Endothelial cell of umbilical vein (primary cell): ENCODE measurements around the gene DGKD. TPM values are rescaled to one million over a fixed set of nuclear protein-coding genes. Genes with fewer than 3 reads are reported as not detected.

Experiments
- BruUV-seq: library from RNA; stranded (reverse); fragments of 400-500 nt; replicated peaks from 2 replicates; lab custom pipeline; 2021; lab: Mats Ljungman, UMichigan
- CTCF ChIA-PET: fragments of 300-600, 350-600 bp; sonication (Branson Sonifier 250); formaldehyde crosslinking; loops from one replicate; lab custom pipeline; 2021; ENCODE audit warnings: antibody characterized with exemption, inconsistent platforms; lab: Charles Lee
- POLR2A ChIA-PET: fragments of 300-600, 350-600 bp; sonication (Branson Sonifier 250); formaldehyde crosslinking; loops from one replicate; lab custom pipeline; 2021; ENCODE audit warnings: antibody characterized with exemption, inconsistent platforms; lab: Charles Lee
- DNase-seq: peaks from one replicate; pipeline ENCODE4 v3.0.0-alpha.2; 2011; ENCODE audit warnings: low read depth, low spot score
- FAIRE-seq: peaks from 2 replicates; lab custom pipeline; 2011; peaks lifted over from hg19 to GRCh38; lab: Jason Lieb, UNC
- H2AFZ ChIP-seq: 2 replicates; pipeline ENCODE4 v1.6.0; 2012; ENCODE audit warnings: low read depth, low read length, control low read depth, inconsistent platforms
- H3K27ac ChIP-seq: 2 replicates; pipeline ENCODE4 v1.5.1; 2011; ENCODE audit warnings: low read depth, mild to moderate bottlenecking, control low read depth, low read length, moderate library complexity; ENCODE audit not compliant: insufficient read depth
- H3K27me3 ChIP-seq, 2 experiments: 2 replicates each; pipeline versions ENCODE4 v1.6.0 to v1.6.1; 2011; ENCODE audit warnings: low read length in 2 of 2, mixed read lengths in 1 of 2; ENCODE audit not compliant: control insufficient read depth in 2 of 2, insufficient read depth in 2 of 2
- H3K36me3 ChIP-seq, 2 experiments: 2 replicates in 1 of 2; 3 replicates in 1 of 2; pipeline ENCODE4 v1.5.1; 2011; ENCODE audit warnings: low read length in 2 of 2, mild to moderate bottlenecking in 1 of 2, moderate library complexity in 1 of 2; ENCODE audit not compliant: control insufficient read depth in 2 of 2, insufficient read depth in 2 of 2; ENCODE audit errors: extremely low read depth in 1 of 2
- H3K4me1 ChIP-seq: 3 replicates; pipeline ENCODE4 v1.5.1; 2011; ENCODE audit warnings: mild to moderate bottlenecking, low read length; ENCODE audit not compliant: control insufficient read depth, insufficient read depth; ENCODE audit errors: extremely low read depth
- H3K4me2 ChIP-seq: 2 replicates; pipeline ENCODE4 v1.6.1; 2011; ENCODE audit warnings: low read length, control low read depth, mixed read lengths; ENCODE audit not compliant: insufficient read depth
- H3K4me3 ChIP-seq, 3 experiments: fragments of 200-600 bp in 1 of 3; sonication (generic), shearing (Covaris generic) in 1 of 3; replicated peaks in 1 of 3; 2 replicates each; pipeline ENCODE4 v1.5.1; 2011 to 2016; ENCODE audit warnings: control low read depth in 3 of 3, low read length in 3 of 3, mild to moderate bottlenecking in 2 of 3, inconsistent platforms in 1 of 3, low read depth in 1 of 3, moderate library complexity in 1 of 3; ENCODE audit not compliant: insufficient read depth in 1 of 3
- H3K79me2 ChIP-seq: 2 replicates; pipeline ENCODE4 v1.6.0; 2012; ENCODE audit warnings: low read length, inconsistent platforms; ENCODE audit not compliant: control insufficient read depth, insufficient read depth
- H3K9ac ChIP-seq: replicated peaks from 2 replicates; pipeline ENCODE3; 2011; ENCODE audit warnings: low read length, control low read depth; ENCODE audit not compliant: insufficient read depth; ENCODE audit errors: extremely low read depth
- H3K9me1 ChIP-seq: replicated peaks from 3 replicates; pipeline ENCODE4 v1.6.0; 2011; ENCODE audit warnings: mild to moderate bottlenecking, low read length; ENCODE audit not compliant: control insufficient read depth, insufficient read depth; ENCODE audit errors: extremely low read depth
- H3K9me3 ChIP-seq: replicated peaks from 2 replicates; pipeline ENCODE4 v1.5.1; 2012; ENCODE audit warnings: low read length, inconsistent platforms; ENCODE audit not compliant: control insufficient read depth, insufficient read depth
- H4K20me1 ChIP-seq: replicated peaks from 2 replicates; pipeline ENCODE3; 2011; ENCODE audit warnings: mild to moderate bottlenecking, low read length; ENCODE audit not compliant: control insufficient read depth, insufficient read depth; ENCODE audit errors: extremely low read depth
- EZH2 ChIP-seq: IDR thresholded peaks from 2 replicates; pipeline ENCODE4 v1.6.1; 2012; ENCODE audit warnings: borderline replicate concordance, low read depth, mild to moderate bottlenecking, moderate library complexity, low read length, inconsistent platforms; ENCODE audit not compliant: severe bottlenecking
- FOS ChIP-seq: IDR thresholded peaks from 2 replicates; pipeline ENCODE4 v1.6.1; 2011; ENCODE audit warnings: mild to moderate bottlenecking, low read length, moderate library complexity, borderline replicate concordance; ENCODE audit not compliant: insufficient read depth
- GATA2 ChIP-seq: IDR thresholded peaks from 2 replicates; pipeline ENCODE4 v1.7.0; 2011; ENCODE audit warnings: low read depth, mild to moderate bottlenecking, moderate library complexity, mixed read lengths, low read length; ENCODE audit not compliant: insufficient read length, insufficient read depth
- JUN ChIP-seq: IDR thresholded peaks from 2 replicates; pipeline ENCODE4 v1.6.1; 2011; ENCODE audit warnings: borderline replicate concordance, low read depth; ENCODE audit not compliant: insufficient read length, insufficient read depth
- MAX ChIP-seq: IDR thresholded peaks from 2 replicates; pipeline ENCODE4 v1.6.1; 2011; ENCODE audit not compliant: insufficient read depth, insufficient read length
- MYC ChIP-seq: IDR thresholded peaks from one replicate; pipeline ENCODE4 v1.6.1; 2011; ENCODE audit warnings: mild to moderate bottlenecking, low read depth, low read length
- POLR2A ChIP-seq: IDR thresholded peaks from 2 replicates; pipeline ENCODE4 v1.6.1; 2012; ENCODE audit warnings: low read depth, mild to moderate bottlenecking, control low read depth, low read length
- POLR2AphosphoS5 ChIP-seq: IDR thresholded peaks from 2 replicates; pipeline ENCODE4 v1.6.1; 2012; ENCODE audit warnings: low read depth, mild to moderate bottlenecking, control low read depth, low read length, moderate library complexity; ENCODE audit not compliant: insufficient read depth
- dilution Hi-C: fragments of 300-500 bp; cut with MboI; formaldehyde crosslinking; loops from one replicate; pipeline ENCODE4 v1.15.0; 2019; ENCODE audit warnings: low sequenced_read_pairs; ENCODE audit not compliant: extremely low pct_ligation_motif_present
- intact Hi-C: fragments of 100-400 bp; cut with micrococcal nuclease; formaldehyde crosslinking; loops from one replicate; pipeline ENCODE4 v1.10.0; 2022
- polyA plus RNA-seq, 4 experiments: library from polyadenylated mRNA; depleted of rRNA in 3 of 4; stranded (reverse) in 3 of 4; unstranded in 1 of 4; fragments of >200 nt; gene quantifications; 2 replicates each; pipeline versions ENCODE4 v1.2.1 to v1.2.3, GENCODE V29; 2011 to 2012; ENCODE audit warnings: missing spikeins in 1 of 4
- total RNA-seq: library from RNA; stranded (reverse); gene quantifications from 2 replicates; pipeline ENCODE4 v1.2.3, GENCODE V29; 2021
- TF ChIP-seq, protein P1 (sequence below), 2 donors: IDR thresholded peaks; 1 replicate in 1 of 2; 2 replicates in 1 of 2; pipeline ENCODE4 v1.5.1; 2011; ENCODE audit warnings: low read length in 2 of 2, mild to moderate bottlenecking in 2 of 2, moderate library complexity in 2 of 2, control low read depth in 1 of 2, inconsistent platforms in 1 of 2, low read depth in 1 of 2; ENCODE audit not compliant: insufficient read depth in 1 of 2; ENCODE audit errors: extremely low read depth in 1 of 2

The DGKD gene
- total and polyA plus RNA-seq, 2 donors (not counting 3 experiments of a cell fraction or from before 2014, with no cell fraction given) = 10.8 to 36.6 TPM

GRCh38 chr2:233464056-233464455 is 109.8 kb downstream of the DGKD start:
- DNase-seq (no peak), FAIRE-seq (no peak)
- Histone ChIP-seq H3K9ac (no peak overlapping the region), H3K9me3 (no peaks in the 10 kb centered on the region), H2AFZ (no peak overlapping the region), H3K4me3 (no peak overlapping the region), H4K20me1 (no peaks in the 10 kb centered on the region), H3K9me1 (no peaks in the 10 kb centered on the region), H3K4me2 (no peak overlapping the region), H3K36me3 (peaks cover 0 to 17% of the 10 kb centered on the region in 2 experiments), H3K27ac (no peak overlapping the region), H3K27me3 (no peaks in the 10 kb centered on the region), H3K4me1 (no peaks in the 10 kb centered on the region), H3K79me2 (no peaks in the 10 kb centered on the region)
- BruUV-seq = no TSS peak
- TF ChIP-seq MAX = no peak
- no peak for TF ChIP-seq POLR2A
- TF ChIP-seq GATA2 = no peak
- TF ChIP-seq MYC = no peak
- TF ChIP-seq EZH2 = no peak
- no peak for TF ChIP-seq POLR2AphosphoS5
- no peak for TF ChIP-seq FOS
- TF ChIP-seq JUN = no peak
- TF ChIP-seq, protein P1, sequence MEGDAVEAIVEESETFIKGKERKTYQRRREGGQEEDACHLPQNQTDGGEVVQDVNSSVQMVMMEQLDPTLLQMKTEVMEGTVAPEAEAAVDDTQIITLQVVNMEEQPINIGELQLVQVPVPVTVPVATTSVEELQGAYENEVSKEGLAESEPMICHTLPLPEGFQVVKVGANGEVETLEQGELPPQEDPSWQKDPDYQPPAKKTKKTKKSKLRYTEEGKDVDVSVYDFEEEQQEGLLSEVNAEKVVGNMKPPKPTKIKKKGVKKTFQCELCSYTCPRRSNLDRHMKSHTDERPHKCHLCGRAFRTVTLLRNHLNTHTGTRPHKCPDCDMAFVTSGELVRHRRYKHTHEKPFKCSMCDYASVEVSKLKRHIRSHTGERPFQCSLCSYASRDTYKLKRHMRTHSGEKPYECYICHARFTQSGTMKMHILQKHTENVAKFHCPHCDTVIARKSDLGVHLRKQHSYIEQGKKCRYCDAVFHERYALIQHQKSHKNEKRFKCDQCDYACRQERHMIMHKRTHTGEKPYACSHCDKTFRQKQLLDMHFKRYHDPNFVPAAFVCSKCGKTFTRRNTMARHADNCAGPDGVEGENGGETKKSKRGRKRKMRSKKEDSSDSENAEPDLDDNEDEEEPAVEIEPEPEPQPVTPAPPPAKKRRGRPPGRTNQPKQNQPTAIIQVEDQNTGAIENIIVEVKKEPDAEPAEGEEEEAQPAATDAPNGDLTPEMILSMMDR (IDR thresholded peaks at IDR 0.05; ENCODE audit: extremely low read depth in 1 of 2, insufficient read depth in 1 of 2, low read depth in 1 of 2, low read length in 2 of 2) = no peak
- dilution Hi-C loops (no loop called here), intact Hi-C loops (no loop called here)
- ChIA-PET POLR2A (no interaction called here), CTCF (no interaction called here)
